Breast epithelium (tissue), 4 donors: ENCODE results near the gene RIC8A. TPM values are rescaled to one million over a fixed set of nuclear protein-coding genes. Genes with fewer than 3 reads are reported as not detected.
"Not testable (repeated sequence)": the region's sequence is repeated elsewhere in the genome, so short reads cannot be mapped to it uniquely, and the experiment has no call there.

ENCODE experiments used
- DNase-seq, 2 donors: peaks; one replicate each; pipeline ENCODE4 v3.0.0-alpha.2; 2019; ENCODE audit warnings: low spot score in 2 of 2
- H3K27ac ChIP-seq, 2 donors: fragments of 200-600 bp; sonication (generic) in 1 of 2; one replicate each; pipeline ENCODE4 v1.5.1; 2016 to 2019; ENCODE audit warnings: mild to moderate bottlenecking in 1 of 2
- H3K27me3 ChIP-seq, 2 donors: fragments of 200-600 bp; sonication (generic) in 1 of 2; one replicate each; pipeline versions ENCODE4 v1.5.1 to v1.6.0; 2017 to 2019; ENCODE audit warnings: control low read depth in 1 of 2, mild to moderate bottlenecking in 1 of 2
- H3K36me3 ChIP-seq: fragments of 200-600 bp; one replicate; pipeline ENCODE4 v1.5.1; 2019
- H3K4me1 ChIP-seq, 2 donors: fragments of 200-600 bp; sonication (generic); one replicate each; pipeline ENCODE4 v1.5.1; 2016 to 2019; ENCODE audit warnings: control low read depth in 1 of 2
- H3K4me3 ChIP-seq, 3 donors: fragments of 200-600 bp; sonication (generic); 1 replicate in 2 of 3; 2 replicates in 1 of 3; pipeline ENCODE4 v1.5.1; 2016 to 2019; ENCODE audit warnings: mild to moderate bottlenecking in 3 of 3, moderate library complexity in 2 of 3
- H3K9me3 ChIP-seq, 2 donors: fragments of 200-600 bp; sonication (generic) in 1 of 2; one replicate each; pipeline ENCODE4 v1.5.1; 2016 to 2019; ENCODE audit warnings: control low read depth in 1 of 2
- POLR2A ChIP-seq: fragments of 450-650 bp; IDR thresholded peaks from one replicate; pipeline ENCODE4 v1.6.1; 2016; ENCODE audit warnings: antibody characterized with exemption, mild to moderate bottlenecking, moderate library complexity
- POLR2AphosphoS5 ChIP-seq, 3 donors: sonication (generic); formaldehyde crosslinking; IDR thresholded peaks; one replicate each; pipeline ENCODE4 v1.6.1; 2017; ENCODE audit warnings: antibody characterized with exemption in 3 of 3
- intact Hi-C: fragments of 100-400 bp; cut with DNase I; formaldehyde crosslinking; loops from one replicate; pipeline ENCODE4 v1.15.1; 2023; ENCODE audit warnings: low total_unique reads
- total RNA-seq, 3 donors: library from RNA; depleted of rRNA; stranded (reverse); fragments of >200 nt; gene quantifications; one replicate each; pipeline ENCODE4 v1.1.0, GENCODE V29; 2016
- TF ChIP-seq, protein P1 (sequence below), 3 donors: fragments of 450-650 bp; IDR thresholded peaks; one replicate each; pipeline ENCODE4 v1.5.1; 2016 to 2017; ENCODE audit warnings: antibody characterized with exemption in 3 of 3, mild to moderate bottlenecking in 3 of 3, moderate library complexity in 3 of 3

RIC8A gene
- total RNA-seq, 3 donors from 2014 or later = 76.5 to 90.8 (median 77.0) TPM

DNA sequence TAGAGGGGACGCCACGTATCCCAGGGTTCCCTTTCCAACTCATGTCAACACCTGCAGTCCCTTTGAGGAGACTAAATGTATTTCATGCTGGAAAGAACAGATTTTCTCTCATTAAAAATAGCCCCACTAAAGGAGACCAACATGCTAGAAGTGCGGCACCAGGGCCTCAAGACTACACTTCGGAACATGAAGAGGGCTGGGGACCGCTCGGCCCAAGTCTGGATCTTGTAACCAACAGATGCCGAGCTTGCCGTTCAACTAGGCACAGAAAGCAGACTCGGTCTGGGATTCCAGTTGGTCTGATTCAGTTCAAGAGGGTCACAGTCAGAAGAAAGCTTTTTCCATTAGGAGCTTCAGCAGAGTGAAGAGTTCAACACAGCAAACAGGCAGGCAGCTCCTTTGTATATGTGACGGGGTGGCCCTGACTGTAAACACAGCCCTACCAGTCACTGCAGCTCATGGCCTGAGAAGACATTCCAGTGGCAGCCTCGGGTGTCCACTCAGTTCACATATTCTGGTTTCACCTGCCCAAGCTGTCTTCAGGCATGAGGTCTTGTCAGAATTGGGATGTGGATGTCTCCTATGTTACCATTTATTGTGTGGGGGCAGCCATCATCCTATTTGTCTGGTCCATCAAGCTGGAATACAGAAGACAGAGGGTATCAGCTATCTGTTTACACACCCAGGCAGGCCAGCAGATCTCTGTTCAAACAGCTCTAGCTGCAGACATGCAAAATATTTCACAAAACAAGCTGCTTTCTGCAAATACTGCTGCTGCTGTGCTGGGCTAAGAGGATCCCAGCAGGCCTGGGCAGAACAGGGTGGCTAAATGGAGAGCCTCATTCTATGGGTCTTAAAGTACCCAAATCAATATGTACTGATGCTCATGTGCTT lies 8.8 kb downstream of the RIC8A start:
- H3K27ac ChIP-seq = no peak overlapping the region
- no peaks in the 10 kb centered on the region for H3K4me1 ChIP-seq
- H3K36me3 ChIP-seq = peaks cover 10% of the 10 kb centered on the region
- no peak overlapping the region for H3K4me3 ChIP-seq
- H3K27me3 ChIP-seq = no peaks in the 10 kb centered on the region
- no peaks in the 10 kb centered on the region for H3K9me3 ChIP-seq
- intact Hi-C loops = loop anchor here (2.0 kb wide), 1 partner anchor 78 kb away; no protein-coding TSS in a partner anchor
- DNase-seq = peak in 1 of 2 donors; percentile 35
- TF ChIP-seq POLR2AphosphoS5 (IDR thresholded peaks at IDR 0.05) = no peak
- TF ChIP-seq, protein P1, sequence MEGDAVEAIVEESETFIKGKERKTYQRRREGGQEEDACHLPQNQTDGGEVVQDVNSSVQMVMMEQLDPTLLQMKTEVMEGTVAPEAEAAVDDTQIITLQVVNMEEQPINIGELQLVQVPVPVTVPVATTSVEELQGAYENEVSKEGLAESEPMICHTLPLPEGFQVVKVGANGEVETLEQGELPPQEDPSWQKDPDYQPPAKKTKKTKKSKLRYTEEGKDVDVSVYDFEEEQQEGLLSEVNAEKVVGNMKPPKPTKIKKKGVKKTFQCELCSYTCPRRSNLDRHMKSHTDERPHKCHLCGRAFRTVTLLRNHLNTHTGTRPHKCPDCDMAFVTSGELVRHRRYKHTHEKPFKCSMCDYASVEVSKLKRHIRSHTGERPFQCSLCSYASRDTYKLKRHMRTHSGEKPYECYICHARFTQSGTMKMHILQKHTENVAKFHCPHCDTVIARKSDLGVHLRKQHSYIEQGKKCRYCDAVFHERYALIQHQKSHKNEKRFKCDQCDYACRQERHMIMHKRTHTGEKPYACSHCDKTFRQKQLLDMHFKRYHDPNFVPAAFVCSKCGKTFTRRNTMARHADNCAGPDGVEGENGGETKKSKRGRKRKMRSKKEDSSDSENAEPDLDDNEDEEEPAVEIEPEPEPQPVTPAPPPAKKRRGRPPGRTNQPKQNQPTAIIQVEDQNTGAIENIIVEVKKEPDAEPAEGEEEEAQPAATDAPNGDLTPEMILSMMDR (IDR thresholded peaks at IDR 0.05) = no peak
- no peak for TF ChIP-seq POLR2A

DNA sequence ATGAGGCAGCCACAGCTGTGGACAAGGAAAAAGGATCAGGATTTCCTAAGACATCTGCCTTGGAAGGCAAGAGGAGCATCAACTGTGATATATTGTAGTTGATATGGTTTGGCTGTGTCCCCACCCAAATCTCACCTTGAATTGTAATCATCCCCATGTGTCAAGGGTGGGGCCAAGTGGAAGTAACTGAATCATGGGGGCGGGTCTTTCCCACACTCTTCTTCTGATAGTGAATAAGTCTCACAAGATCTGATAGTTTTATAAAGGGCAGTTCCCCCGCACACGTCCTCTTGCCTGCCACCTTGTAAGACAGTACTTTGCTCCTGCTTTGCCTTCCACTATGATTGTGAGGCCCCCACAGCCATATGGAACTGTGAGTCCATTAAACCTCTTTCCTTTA lies 10.2 kb downstream of the RIC8A start:
- Histone ChIP-seq H3K27ac (no peak overlapping the region), H3K4me1 (no peaks in the 10 kb centered on the region), H3K9me3 (no peaks in the 10 kb centered on the region), H3K36me3 (peaks cover 10% of the 10 kb centered on the region), H3K27me3 (no peaks in the 10 kb centered on the region), H3K4me3 (no peak overlapping the region)
- intact Hi-C loops = loop anchor here (2.0 kb wide), 1 partner anchor 77 kb away; no protein-coding TSS in a partner anchor
- peak in 1 of 2 donors; percentile 7 for DNase-seq
- TF ChIP-seq POLR2A = no peak
- no peak for TF ChIP-seq POLR2AphosphoS5 (IDR thresholded peaks at IDR 0.05)
- TF ChIP-seq, protein P1 (IDR thresholded peaks at IDR 0.05) = no peak

DNA sequence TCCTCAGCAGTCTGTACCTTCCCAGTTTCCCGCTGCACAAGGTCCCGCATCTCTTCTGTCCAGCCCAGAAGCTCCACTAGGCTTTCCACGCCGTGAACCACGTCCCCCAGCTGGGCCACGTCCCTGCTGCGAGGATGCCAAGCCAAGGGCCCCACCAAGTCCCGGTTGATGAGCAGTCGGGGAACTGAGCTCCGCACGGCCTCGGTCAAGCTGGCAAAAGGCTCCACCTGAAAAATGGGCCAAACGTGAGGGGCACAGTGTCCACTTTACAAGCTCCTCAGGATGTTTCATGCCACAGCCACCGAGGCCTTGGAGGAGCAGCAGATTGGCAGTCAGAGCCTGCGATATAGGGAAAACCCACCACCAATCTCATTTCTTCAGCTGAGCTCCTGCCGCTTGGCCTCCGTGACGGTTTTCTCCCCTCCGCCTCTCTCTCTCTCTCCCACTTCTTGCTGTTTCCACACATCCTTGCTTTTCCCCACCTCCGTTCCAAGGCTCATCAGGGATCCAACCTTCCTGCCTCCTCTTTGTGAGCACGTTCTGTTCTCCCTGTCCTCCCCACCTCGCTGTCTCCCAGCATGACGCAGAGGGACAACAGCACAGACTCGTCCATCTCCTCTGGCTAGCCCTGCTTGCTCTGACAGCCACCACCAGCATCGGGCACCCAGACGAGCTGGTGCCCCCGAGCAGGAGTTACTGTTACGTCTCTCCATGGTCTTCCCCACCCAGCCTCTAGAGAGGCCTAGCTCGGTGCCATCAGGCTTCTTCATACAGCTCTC lies 11.5 kb downstream of the RIC8A start:
- Histone ChIP-seq H3K4me1 (no peaks in the 10 kb centered on the region), H3K36me3 (peaks cover 4% of the 10 kb centered on the region), H3K27me3 (no peaks in the 10 kb centered on the region), H3K27ac (no peak overlapping the region), H3K9me3 (no peaks in the 10 kb centered on the region), H3K4me3 (no peak overlapping the region)
- peak in 1 of 2 donors; percentile 46 for DNase-seq
- intact Hi-C loops = no loop called here
- TF ChIP-seq POLR2AphosphoS5 (IDR thresholded peaks at IDR 0.05) (no peak), POLR2A (no peak)
- TF ChIP-seq, protein P1 (IDR thresholded peaks at IDR 0.05) = no peak

DNA sequence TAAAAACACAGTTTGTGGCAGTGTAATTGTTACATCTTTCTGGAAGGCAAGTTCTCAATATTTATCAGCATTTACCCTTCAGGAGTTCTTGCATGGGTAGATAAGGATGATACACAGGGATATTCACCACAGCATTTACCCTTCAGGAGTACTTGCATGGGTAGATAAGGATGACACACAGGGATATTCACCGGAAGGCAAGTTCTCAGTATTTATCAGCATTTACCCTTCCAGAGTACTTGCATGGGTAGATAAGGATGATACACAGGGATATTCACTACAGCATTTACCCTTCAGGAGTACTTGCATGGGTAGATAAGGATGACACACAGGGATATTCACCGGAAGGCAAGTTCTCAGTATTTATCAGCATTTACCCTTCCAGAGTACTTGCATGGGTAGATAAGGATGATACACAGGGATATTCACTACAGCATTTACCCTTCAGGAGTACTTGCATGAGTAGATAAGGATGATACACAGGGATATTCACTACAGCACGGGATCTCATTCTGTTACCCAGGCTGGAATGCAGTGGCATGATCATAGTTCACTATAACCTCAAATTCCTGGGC lies 13.2 kb downstream of the RIC8A start:
- H3K9me3 ChIP-seq, intact Hi-C loops, H3K4me1 ChIP-seq, H3K27me3 ChIP-seq, H3K4me3 ChIP-seq, DNase-seq, H3K27ac ChIP-seq, H3K36me3 ChIP-seq: not testable (repeated sequence)

DNA sequence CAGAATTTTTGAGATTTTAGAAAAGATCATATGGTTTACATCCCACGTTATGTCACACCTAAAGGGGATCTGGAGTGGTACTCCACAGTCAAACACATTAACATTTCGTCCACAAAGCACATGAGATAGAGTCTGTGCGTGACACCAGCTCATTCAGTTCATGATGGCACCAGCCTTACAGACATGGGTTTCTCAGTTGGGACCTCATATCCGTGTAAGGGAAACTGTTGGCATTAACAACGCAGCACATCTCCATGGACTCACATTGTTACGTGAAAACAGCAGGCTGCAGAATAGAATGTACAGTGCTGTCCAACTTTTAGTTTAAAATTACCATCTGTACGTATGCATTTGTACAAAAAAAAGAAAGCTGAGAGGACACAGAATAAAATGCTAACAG lies 14.0 kb downstream of the RIC8A start:
- peak in 1 of 2 donors; percentile 1 for DNase-seq
- Histone ChIP-seq H3K9me3 (no peaks in the 10 kb centered on the region), H3K27ac (no peak overlapping the region), H3K4me3 (no peak overlapping the region), H3K36me3 (no peaks in the 10 kb centered on the region), H3K27me3 (no peaks in the 10 kb centered on the region), H3K4me1 (no peaks in the 10 kb centered on the region)
- no peak for TF ChIP-seq POLR2A
- no peak for TF ChIP-seq POLR2AphosphoS5 (IDR thresholded peaks at IDR 0.05)
- TF ChIP-seq, protein P1 (IDR thresholded peaks at IDR 0.05) = no peak
- intact Hi-C loops = no loop called here
